GM12875 (cell line): ENCODE data around the gene GTPBP4.

Source experiments
- H3K4me3 ChIP-seq: one replicate; pipeline ENCODE4 v1.5.1; 2011; ENCODE audit warnings: low read depth, low read length, control low read depth
- CTCF ChIP-seq: IDR thresholded peaks from 2 replicates; pipeline ENCODE4 v1.5.1; 2011; ENCODE audit warnings: low read depth, mild to moderate bottlenecking, control low read depth, inconsistent platforms, low read length, moderate library complexity, borderline replicate concordance; ENCODE audit not compliant: insufficient read depth

The GTPBP4 gene

GRCh38 chr10:983971-984655 lies 4.1 kb upstream of the GTPBP4 start:
- no peak for TF ChIP-seq CTCF

GRCh38 chr10:985361-985760 lies 2.9 kb upstream of the GTPBP4 start:
- TF ChIP-seq CTCF = no peak
- H3K4me3 ChIP-seq = no peak overlapping the region

More at GRCh38 chr10:983971-984655, 4.1 kb upstream of the GTPBP4 start:
- no peak overlapping the region for H3K4me3 ChIP-seq

GRCh38 chr10:986137-986825 lies 2.0 kb upstream of the GTPBP4 start:
- H3K4me3 ChIP-seq = no peak overlapping the region
- no peak for TF ChIP-seq CTCF

- TF ChIP-seq CTCF = no peak
- peak overlapping the region; percentile 92 for H3K4me3 ChIP-seq
These were observed 1.2 kb upstream of the GTPBP4 start for GRCh38 chr10:986881-987619.

- peak overlapping the region; percentile 92 for H3K4me3 ChIP-seq
- TF ChIP-seq CTCF = no peak
These were observed 689 bp upstream of the GTPBP4 start for GRCh38 chr10:987620-987869.

- peak overlapping the region; percentile 92 for H3K4me3 ChIP-seq
- TF ChIP-seq CTCF = no peak
These were observed 672 bp downstream of the GTPBP4 start for GRCh38 chr10:988667-989545.
